VCaP (cell line): ENCODE measurements around the gene FLVCR1.

Source experiments
- H3K27ac ChIP-seq: fragments of 450-650 bp; 2 replicates; pipeline ENCODE4 v1.5.1; 2017
- TF ChIP-seq, protein P1 (sequence below): fragments of 450-650 bp; conservative IDR thresholded peaks from 2 replicates; pipeline ENCODE4 v1.5.1; 2017; ENCODE audit warnings: mild to moderate bottlenecking, moderate library complexity

FLVCR1 gene

DNA sequence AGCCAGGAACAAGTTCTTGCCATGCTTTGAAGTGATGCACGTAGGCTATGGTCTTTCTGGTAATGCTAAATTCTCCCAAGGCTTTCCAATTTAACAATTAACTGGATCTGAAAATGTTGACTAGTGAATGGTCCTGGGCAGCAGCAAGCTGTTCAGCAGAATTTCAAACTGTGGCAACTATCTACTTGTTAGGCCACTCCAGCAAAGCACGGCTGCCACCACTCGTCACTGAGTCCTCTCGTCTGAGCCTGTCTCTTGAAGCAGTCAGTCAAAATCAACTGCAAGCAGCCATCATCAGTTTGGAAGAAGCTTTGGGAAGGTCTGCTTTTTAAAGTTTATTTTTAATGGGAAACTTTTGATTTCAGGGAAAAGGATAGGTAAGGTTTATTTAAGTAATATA is 6.1 kb downstream of the FLVCR1 start:
- TF ChIP-seq, protein P1, sequence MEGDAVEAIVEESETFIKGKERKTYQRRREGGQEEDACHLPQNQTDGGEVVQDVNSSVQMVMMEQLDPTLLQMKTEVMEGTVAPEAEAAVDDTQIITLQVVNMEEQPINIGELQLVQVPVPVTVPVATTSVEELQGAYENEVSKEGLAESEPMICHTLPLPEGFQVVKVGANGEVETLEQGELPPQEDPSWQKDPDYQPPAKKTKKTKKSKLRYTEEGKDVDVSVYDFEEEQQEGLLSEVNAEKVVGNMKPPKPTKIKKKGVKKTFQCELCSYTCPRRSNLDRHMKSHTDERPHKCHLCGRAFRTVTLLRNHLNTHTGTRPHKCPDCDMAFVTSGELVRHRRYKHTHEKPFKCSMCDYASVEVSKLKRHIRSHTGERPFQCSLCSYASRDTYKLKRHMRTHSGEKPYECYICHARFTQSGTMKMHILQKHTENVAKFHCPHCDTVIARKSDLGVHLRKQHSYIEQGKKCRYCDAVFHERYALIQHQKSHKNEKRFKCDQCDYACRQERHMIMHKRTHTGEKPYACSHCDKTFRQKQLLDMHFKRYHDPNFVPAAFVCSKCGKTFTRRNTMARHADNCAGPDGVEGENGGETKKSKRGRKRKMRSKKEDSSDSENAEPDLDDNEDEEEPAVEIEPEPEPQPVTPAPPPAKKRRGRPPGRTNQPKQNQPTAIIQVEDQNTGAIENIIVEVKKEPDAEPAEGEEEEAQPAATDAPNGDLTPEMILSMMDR: no peak
- H3K27ac ChIP-seq: no peak overlapping the region

DNA sequence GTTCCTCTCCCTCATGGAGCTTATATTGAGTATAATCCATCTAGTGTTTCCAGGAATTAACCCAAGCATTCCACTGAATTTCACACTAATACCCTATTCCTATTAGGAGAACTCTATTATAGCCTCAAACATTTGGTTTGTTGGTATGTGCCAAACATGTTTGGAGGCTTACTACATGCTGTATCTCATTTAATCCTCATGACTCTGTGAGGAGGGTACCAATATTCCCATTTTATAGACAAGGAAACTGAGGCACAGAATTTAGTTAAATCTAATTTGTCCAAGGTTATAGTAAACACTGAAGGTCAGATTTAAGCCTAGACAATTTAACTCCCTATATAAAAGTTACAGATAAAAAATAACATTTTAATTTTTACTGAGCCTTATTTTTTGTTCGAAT is 9.1 kb downstream of the FLVCR1 start:
- H3K27ac ChIP-seq: no peak overlapping the region
- TF ChIP-seq, protein P1: no peak

- TF ChIP-seq, protein P1: no peak
- H3K27ac ChIP-seq: no peak overlapping the region
Measured at GRCh38 chr1:212871976-212872375, 13.9 kb downstream of the FLVCR1 start.

DNA sequence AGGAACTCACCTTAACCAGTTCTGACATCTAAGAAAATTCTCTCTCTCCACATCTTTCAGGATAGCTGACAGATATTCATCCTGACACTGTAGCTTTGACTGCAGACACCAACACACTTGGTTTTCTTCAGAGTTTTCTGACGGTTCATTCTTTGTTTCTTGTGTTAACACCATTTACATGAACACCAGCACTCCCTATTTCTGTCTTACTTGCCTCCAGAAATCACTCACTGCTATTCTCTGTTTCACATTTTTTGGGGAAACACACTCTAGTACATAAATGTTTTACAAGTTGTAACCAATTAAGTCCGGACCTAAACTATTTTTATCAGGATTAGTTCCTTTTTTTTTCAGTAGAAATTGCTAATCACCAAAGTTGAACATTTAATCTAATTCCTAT is 15.4 kb downstream of the FLVCR1 start:
- H3K27ac ChIP-seq: no peak overlapping the region
- TF ChIP-seq, protein P1: no peak

GRCh38 chr1:212878418-212878817 is 20.3 kb downstream of the FLVCR1 start:
- TF ChIP-seq, protein P1: no peak
- H3K27ac ChIP-seq: no peak overlapping the region

DNA sequence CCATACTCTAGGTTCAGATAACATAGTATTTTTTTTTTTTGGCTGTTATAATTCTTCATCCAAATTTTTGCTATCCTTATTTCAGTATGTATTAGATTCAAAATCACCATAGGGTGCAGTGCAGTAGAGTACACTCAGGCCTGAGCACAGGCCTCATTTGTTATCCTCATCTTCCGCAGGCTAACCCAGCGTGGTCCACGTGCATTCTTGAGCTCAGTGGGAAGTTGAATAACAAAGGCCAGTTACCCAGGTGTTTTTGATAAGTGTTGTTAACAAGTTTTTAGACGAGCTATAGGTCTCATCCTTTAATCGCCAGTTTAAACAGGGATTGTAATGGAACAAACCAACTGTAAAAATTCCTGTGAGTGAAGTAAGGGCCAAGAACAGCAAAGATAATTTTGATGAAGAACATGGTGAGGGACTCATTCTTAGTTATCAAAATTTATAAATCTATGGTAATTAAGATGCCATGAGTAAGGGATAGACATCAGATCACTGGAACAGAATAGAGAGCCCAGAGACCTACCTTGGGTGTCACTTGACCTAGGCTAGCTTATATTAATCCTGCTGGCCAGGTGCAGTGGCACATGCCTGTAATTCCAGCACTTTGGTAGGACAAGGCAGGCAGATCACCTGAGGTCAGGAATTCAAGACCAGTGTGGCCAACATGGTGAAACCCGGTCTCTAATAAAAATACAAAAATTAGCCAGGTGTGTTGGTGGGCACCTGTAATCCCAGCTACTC is 22.0 kb downstream of the FLVCR1 start:
- H3K27ac ChIP-seq: no peak overlapping the region

DNA sequence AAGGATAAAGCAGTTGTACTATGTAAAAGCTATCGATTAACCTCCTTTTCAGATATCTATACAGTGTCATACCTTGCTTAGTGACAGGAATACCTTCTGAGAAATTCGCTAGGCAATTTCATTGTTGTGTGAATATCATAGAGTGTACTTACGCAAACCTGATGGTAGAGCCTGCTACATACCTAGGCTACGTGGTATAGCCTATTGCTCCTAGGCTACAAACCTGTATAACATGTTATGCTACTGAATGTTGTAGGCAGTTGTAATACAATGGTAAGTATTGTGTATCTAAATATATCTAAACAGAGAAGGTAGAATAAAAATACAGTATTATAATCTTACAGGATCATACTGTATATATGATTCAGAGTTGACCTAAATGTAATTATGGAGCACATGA is 26.5 kb downstream of the FLVCR1 start:
- no peak overlapping the region for H3K27ac ChIP-seq

More for the DNA sequence above, 22.0 kb downstream of the FLVCR1 start:
- TF ChIP-seq, protein P1: no peak

More for the DNA sequence above, 26.5 kb downstream of the FLVCR1 start:
- TF ChIP-seq, protein P1: no peak
